PC-9 (cell line): Measurements from ENCODE around the gene DLK1.

Experiments used
- CTCF ChIP-seq: fragments of 200-600 bp; sonication (generic); conservative IDR thresholded peaks from 2 replicates; pipeline ENCODE4 v1.6.1; 2017; ENCODE audit warnings: mixed run types, antibody characterized with exemption, mild to moderate bottlenecking, moderate library complexity
- EZH2 ChIP-seq: fragments of 200-600 bp; sonication (generic); IDR thresholded peaks from 2 replicates; pipeline ENCODE4 v1.8.0; 2017; ENCODE audit warnings: antibody characterized with exemption, low read depth

- TF ChIP-seq CTCF (no peak), EZH2 (no peak)
Measured at GRCh38 chr14:100738704-100739131, 12.0 kb downstream of the DLK1 start.
